ENCODE measurements around the gene CD34. TPM values are rescaled to one million over a fixed set of nuclear protein-coding genes. Genes with fewer than 3 reads are reported as not detected.

Gene CD34
- total and polyA plus RNA-seq, 7 experiments from 2014 or later: 0.02 to 3.4 (median 0.39) TPM; not detected in 3

DNA sequence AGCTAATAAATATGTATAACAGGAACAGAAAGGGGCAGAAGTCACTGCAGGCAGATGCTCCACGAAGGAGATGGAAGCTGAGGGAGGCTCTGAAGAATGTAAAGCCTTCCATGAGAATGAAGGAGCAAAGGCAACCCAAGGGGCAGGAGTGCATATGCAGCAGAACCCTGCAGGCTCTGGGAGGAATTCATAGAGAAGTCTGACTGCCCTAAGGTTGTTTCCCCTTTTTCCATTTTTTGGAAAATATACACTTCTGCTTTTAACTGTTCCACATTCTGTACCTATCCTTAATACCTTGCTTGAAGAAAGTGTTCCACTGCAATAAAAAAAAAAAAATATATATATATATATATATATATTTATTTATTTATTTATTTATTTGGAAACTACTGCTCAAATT lies 69.6 kb downstream of the CD34 start:
- Histone ChIP-seq H3K4me1 (ENCODE audit: control insufficient read depth in 2 of 2, insufficient read depth in 2 of 2, low read length in 2 of 2) (peaks cover 0 to 62% of the 10 kb centered on the region in 2 donors), H3K4me3 (ENCODE audit: low read length) (no peak overlapping the region), H3K27ac (ENCODE audit: low read depth, low read length) (no peak overlapping the region), H3K27me3 (ENCODE audit: control insufficient read depth in 2 of 2, insufficient read depth in 2 of 2, low read length in 2 of 2) (no peaks in the 10 kb centered on the region), H3K9me3 (ENCODE audit: control insufficient read depth in 2 of 3, low read length in 3 of 3) (no peaks in the 10 kb centered on the region), H3K36me3 (ENCODE audit: control insufficient read depth in 2 of 3, insufficient read depth in 3 of 3, low read length in 3 of 3) (peaks cover 0 to 29% (median 0%) of the 10 kb centered on the region in 3 experiments)
- CTCF ChIA-PET: interaction anchor here (1.0 kb wide), 1 partner anchor 28 kb away, joined by 3 read pairs; no protein-coding TSS in a partner anchor
- H3K4me3 Mint-ChIP-seq: no peak overlapping the region
- POLR2A ChIA-PET: interaction anchor here (0.9 to 1.3 kb wide), 3 partner anchors 9 to 27 kb away, joined by 4 to 5 read pairs (median 5); no protein-coding TSS in a partner anchor
- H3K9me3 Mint-ChIP-seq: no peaks in the 10 kb centered on the region
- H3K27ac Mint-ChIP-seq: peak overlapping the region in 4 of 9 donors; percentile 28 to 81 (median 47)
- H3K36me3 Mint-ChIP-seq: peaks cover 0 to 22% (median 9%) of the 10 kb centered on the region in 5 donors
- intact Hi-C loops (cut with micrococcal nuclease): no loop called here
- ATAC-seq (no peak), DNase-seq (no peak)
- no peaks in the 10 kb centered on the region for H3K27me3 Mint-ChIP-seq
- H3K4me1 Mint-ChIP-seq: peaks cover 58 to 98% (median 89%) of the 10 kb centered on the region in 7 donors

DNA sequence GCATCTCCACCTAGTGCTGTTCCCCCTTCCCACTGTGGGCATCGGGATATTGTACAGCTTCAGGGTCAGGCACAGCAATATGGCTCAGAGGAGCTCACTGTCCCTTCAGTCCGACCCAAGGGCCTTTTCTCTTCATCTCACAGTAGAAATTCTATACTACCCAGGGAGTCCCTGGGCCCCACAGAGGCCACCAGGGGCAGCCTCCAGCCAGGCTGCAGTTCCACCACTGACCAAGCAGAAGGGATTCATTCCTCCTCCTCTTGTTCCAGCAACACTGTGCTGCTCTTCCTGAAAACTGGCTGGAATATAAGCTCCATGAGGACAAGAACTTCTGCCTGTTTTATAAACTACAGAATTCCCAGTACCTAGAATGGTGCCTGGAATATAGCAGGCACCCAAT lies 70.5 kb downstream of the CD34 start:
- no peaks in the 10 kb centered on the region for H3K27me3 Mint-ChIP-seq
- H3K36me3 Mint-ChIP-seq: peaks cover 0 to 23% (median 6%) of the 10 kb centered on the region in 5 donors
- ChIA-PET POLR2A (interaction anchor here (0.8 kb wide), 1 partner anchor 16 kb away, joined by 3 read pairs; no protein-coding TSS in a partner anchor), CTCF (interaction anchor here (0.8 kb wide), 1 partner anchor 34 kb away, joined by 3 read pairs; no protein-coding TSS in a partner anchor)
- peaks cover 61 to 98% (median 92%) of the 10 kb centered on the region in 7 donors for H3K4me1 Mint-ChIP-seq
- intact Hi-C loops (cut with micrococcal nuclease): no loop called here
- peaks cover 0 to 33% (median 0%) of the 10 kb centered on the region in 3 experiments for H3K36me3 ChIP-seq (ENCODE audit: control insufficient read depth in 2 of 3, insufficient read depth in 3 of 3, low read length in 3 of 3)
- H3K27ac ChIP-seq (ENCODE audit: low read depth, low read length): no peak overlapping the region
- peak overlapping the region in 4 of 9 donors; percentile 33 to 77 (median 44) for H3K27ac Mint-ChIP-seq
- H3K9me3 ChIP-seq (ENCODE audit: control insufficient read depth in 2 of 3, low read length in 3 of 3): no peaks in the 10 kb centered on the region
- H3K4me1 ChIP-seq (ENCODE audit: control insufficient read depth in 2 of 2, insufficient read depth in 2 of 2, low read length in 2 of 2): peaks cover 5 to 66% of the 10 kb centered on the region in 2 donors
- no peaks in the 10 kb centered on the region for H3K27me3 ChIP-seq (ENCODE audit: control insufficient read depth in 2 of 2, insufficient read depth in 2 of 2, low read length in 2 of 2)
- no peak overlapping the region for H3K4me3 Mint-ChIP-seq
- no peak for ATAC-seq
- no peaks in the 10 kb centered on the region for H3K9me3 Mint-ChIP-seq
- H3K4me3 ChIP-seq (ENCODE audit: low read length): no peak overlapping the region
- DNase-seq: no peak

DNA sequence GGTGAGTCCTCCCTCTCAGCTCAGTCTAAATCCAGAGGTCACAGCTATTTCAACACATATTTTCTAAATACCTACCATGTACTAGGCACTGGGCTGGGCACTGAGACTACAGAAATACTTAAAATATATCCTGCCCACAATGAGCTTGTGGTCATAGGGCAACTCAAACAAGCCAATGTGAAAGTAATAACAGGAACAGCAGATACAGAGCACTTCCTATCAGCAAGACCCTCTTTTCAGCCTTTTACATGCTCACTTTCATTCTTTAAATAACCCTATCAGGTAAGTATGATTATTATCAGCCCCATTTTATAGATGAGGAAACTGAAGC lies 71.9 kb downstream of the CD34 start:
- Mint-ChIP-seq H3K27me3 (no peaks in the 10 kb centered on the region), H3K4me1 (peaks cover 66 to 98% (median 93%) of the 10 kb centered on the region in 7 donors), H3K27ac (peak overlapping the region; percentile 6 to 98 (median 61)), H3K4me3 (peak overlapping the region in 7 of 10 donors; percentile 4 to 41 (median 20)), H3K36me3 (peaks cover 0 to 21% (median 0%) of the 10 kb centered on the region in 5 donors), H3K9me3 (no peaks in the 10 kb centered on the region)
- peaks cover 0 to 25% (median 0%) of the 10 kb centered on the region in 3 experiments for H3K36me3 ChIP-seq (ENCODE audit: control insufficient read depth in 2 of 3, insufficient read depth in 3 of 3, low read length in 3 of 3)
- POLR2A ChIA-PET: interaction anchor here (1.0 to 1.4 kb wide), 3 partner anchors 15 to 35 kb away, joined by 4 to 9 read pairs (median 6); no protein-coding TSS in a partner anchor
- CTCF ChIA-PET: interaction anchor here (0.7 to 1.6 kb wide), 7 partner anchors 9 to 755 kb away, joined by 3 to 6 read pairs (median 4); no protein-coding TSS in a partner anchor
- no peaks in the 10 kb centered on the region for H3K9me3 ChIP-seq (ENCODE audit: control insufficient read depth in 2 of 3, low read length in 3 of 3)
- ATAC-seq (no peak), DNase-seq (no peak)
- H3K27me3 ChIP-seq (ENCODE audit: control insufficient read depth in 2 of 2, insufficient read depth in 2 of 2, low read length in 2 of 2): no peaks in the 10 kb centered on the region
- H3K4me3 ChIP-seq (ENCODE audit: low read length): no peak overlapping the region
- peaks cover 9 to 65% of the 10 kb centered on the region in 2 donors for H3K4me1 ChIP-seq (ENCODE audit: control insufficient read depth in 2 of 2, insufficient read depth in 2 of 2, low read length in 2 of 2)
- intact Hi-C loops (cut with micrococcal nuclease): no loop called here
- peak overlapping the region; percentile 27 for H3K27ac ChIP-seq (ENCODE audit: low read depth, low read length)

DNA sequence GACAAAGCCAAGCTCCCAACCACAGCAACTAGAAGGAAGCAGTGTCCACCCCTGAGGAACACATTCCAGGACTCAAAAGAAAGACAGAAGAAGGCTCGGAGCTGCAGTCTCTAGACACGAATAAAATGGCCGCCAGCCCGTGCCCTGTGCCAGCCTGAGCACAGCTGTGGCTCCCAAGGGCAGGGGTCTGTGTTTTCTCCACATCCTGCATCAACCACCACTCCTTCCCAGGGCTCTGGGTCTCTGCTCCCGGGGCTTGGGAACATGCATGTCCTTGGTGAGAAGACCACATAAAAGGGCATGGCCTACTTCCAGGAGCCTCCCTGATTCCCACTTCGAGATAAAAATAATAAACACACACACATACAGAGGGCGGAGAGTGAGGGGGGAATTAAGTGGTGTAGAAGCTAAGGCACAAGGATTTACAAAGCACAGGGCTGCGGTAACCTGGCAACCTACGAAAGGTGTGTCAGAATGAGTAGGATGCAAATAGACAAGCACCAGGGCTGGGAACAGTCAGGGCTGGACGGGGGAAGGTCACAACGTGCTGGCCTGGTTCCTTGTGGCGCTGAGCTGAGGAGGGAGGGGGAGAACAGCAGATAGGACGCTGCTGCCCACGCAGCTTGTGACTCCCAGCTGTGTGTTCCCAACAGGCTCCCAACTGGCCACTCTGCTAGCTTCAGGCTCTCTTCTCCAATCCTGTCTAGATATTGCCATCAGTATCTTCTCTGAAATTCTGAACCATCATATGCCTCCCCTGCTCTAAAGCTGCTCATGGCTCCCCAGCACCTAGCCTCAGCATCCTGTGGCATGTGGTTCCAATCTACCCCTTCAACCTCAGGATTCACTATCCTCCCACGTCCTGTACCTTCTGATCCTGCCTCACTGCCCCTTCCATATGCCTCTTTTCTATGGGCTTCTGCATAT lies 72.5 kb downstream of the CD34 start:
- Histone ChIP-seq H3K4me3 (ENCODE audit: low read length) (no peak overlapping the region), H3K36me3 (ENCODE audit: control insufficient read depth in 2 of 3, insufficient read depth in 3 of 3, low read length in 3 of 3) (peaks cover 0 to 19% (median 0%) of the 10 kb centered on the region in 3 experiments), H3K27ac (ENCODE audit: low read depth, low read length) (peak overlapping the region; percentile 27), H3K9me3 (ENCODE audit: control insufficient read depth in 2 of 3, low read length in 3 of 3) (no peaks in the 10 kb centered on the region), H3K27me3 (ENCODE audit: control insufficient read depth in 2 of 2, insufficient read depth in 2 of 2, low read length in 2 of 2) (no peaks in the 10 kb centered on the region), H3K4me1 (ENCODE audit: control insufficient read depth in 2 of 2, insufficient read depth in 2 of 2, low read length in 2 of 2) (peaks cover 9 to 67% of the 10 kb centered on the region in 2 donors)
- DNase-seq (no peak), ATAC-seq (no peak)
- POLR2A ChIA-PET: interaction anchor here (0.8 to 1.4 kb wide), 6 partner anchors 9 to 36 kb away, joined by 3 to 9 read pairs (median 4); no protein-coding TSS in a partner anchor
- Mint-ChIP-seq H3K27me3 (no peaks in the 10 kb centered on the region), H3K4me3 (peak overlapping the region in 7 of 10 donors; percentile 4 to 41 (median 20)), H3K4me1 (peaks cover 66 to 98% (median 93%) of the 10 kb centered on the region in 7 donors), H3K36me3 (peaks cover 0 to 16% (median 0%) of the 10 kb centered on the region in 5 donors), H3K27ac (peak overlapping the region in 8 of 9 donors; percentile 8 to 98 (median 86)), H3K9me3 (no peaks in the 10 kb centered on the region)
- intact Hi-C loops (cut with micrococcal nuclease): no loop called here
- CTCF ChIA-PET: interaction anchor here (0.7 to 1.6 kb wide), 7 partner anchors 9 to 754 kb away, joined by 3 to 6 read pairs (median 4); no protein-coding TSS in a partner anchor

DNA sequence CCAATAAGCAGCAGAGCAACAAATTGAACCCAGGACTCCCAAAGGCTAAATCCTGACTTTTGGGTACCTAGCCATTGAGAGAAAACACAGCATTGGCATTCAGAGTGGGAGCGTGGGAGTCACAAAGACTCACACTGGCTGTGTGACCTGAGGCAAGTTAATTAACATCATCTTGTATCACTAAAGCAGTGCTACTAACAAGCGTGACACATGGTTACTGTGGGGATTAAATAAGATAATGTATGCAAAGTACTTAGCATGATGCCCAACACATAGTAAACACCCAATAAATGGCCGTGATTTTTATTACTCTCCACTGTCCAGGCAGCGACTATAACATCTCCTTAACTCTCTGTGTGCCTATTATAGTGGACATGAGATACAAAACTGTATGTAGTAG lies 73.3 kb downstream of the CD34 start:
- intact Hi-C loops (cut with micrococcal nuclease): no loop called here
- Histone ChIP-seq H3K27ac (ENCODE audit: low read depth, low read length) (no peak overlapping the region), H3K4me3 (ENCODE audit: low read length) (no peak overlapping the region), H3K9me3 (ENCODE audit: control insufficient read depth in 2 of 3, low read length in 3 of 3) (no peaks in the 10 kb centered on the region), H3K27me3 (ENCODE audit: control insufficient read depth in 2 of 2, insufficient read depth in 2 of 2, low read length in 2 of 2) (no peaks in the 10 kb centered on the region), H3K4me1 (ENCODE audit: control insufficient read depth in 2 of 2, insufficient read depth in 2 of 2, low read length in 2 of 2) (peaks cover 9 to 67% of the 10 kb centered on the region in 2 donors), H3K36me3 (ENCODE audit: control insufficient read depth in 2 of 3, insufficient read depth in 3 of 3, low read length in 3 of 3) (peaks cover 0 to 12% (median 0%) of the 10 kb centered on the region in 3 experiments)
- H3K4me3 Mint-ChIP-seq: peak overlapping the region in 4 of 10 donors; percentile 20 to 67 (median 32)
- no peak for ATAC-seq
- DNase-seq: no peak
- no peaks in the 10 kb centered on the region for H3K9me3 Mint-ChIP-seq
- H3K4me1 Mint-ChIP-seq: peaks cover 70 to 98% (median 93%) of the 10 kb centered on the region in 7 donors
- peaks cover 0 to 15% (median 0%) of the 10 kb centered on the region in 5 donors for H3K36me3 Mint-ChIP-seq
- no peaks in the 10 kb centered on the region for H3K27me3 Mint-ChIP-seq
- ChIA-PET POLR2A (interaction anchor here (0.6 to 1.0 kb wide), 3 partner anchors 8 to 135 kb away, joined by 3 to 4 read pairs (median 3); no protein-coding TSS in a partner anchor), CTCF (interaction anchor here (1.6 kb wide), 1 partner anchor 8 kb away, joined by 5 read pairs; no protein-coding TSS in a partner anchor)
- H3K27ac Mint-ChIP-seq: peak overlapping the region in 7 of 9 donors; percentile 70 to 98 (median 86)
